ENCODE measurements around the gene SWSAP1.
"Not testable (repeated sequence)": the region's sequence is repeated elsewhere in the genome, so short reads cannot be mapped to it uniquely, and the experiment has no call there.

SWSAP1 gene

DNA sequence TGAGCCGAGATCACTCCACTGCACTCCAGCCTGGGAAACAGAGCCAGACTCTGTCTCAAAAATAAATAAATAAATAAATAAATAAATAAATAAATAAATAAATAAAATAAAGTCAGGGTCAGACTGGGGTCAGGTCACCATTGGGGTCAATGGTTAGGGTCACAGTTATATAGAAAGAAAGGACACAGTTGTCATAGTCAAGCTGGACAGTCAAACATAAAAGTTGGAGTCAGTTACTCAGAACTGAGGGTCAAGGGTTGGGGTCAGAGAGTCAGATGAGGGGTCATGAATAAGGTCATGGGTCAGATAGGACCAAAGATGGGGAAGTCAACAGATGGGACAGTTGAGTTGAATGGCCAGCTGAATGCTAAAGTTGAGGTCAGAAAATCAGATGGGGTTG, 26.3 kb downstream of the SWSAP1 start:
- Histone ChIP-seq H3K36me3 (ENCODE audit: control insufficient read depth, insufficient read depth, low read length) (no peaks in the 10 kb centered on the region), H3K4me3 (ENCODE audit: low read depth, low read length) (no peak overlapping the region), H3K9ac (no peak overlapping the region), H2AFZ (no peak overlapping the region), H3K4me2 (ENCODE audit: low read length) (no peak overlapping the region), H3K79me2 (no peaks in the 10 kb centered on the region), H3K27ac (no peak overlapping the region), H3K27me3 (ENCODE audit: control insufficient read depth, insufficient read depth, low read length) (no peaks in the 10 kb centered on the region), H3K9me3 (ENCODE audit: control insufficient read depth, low read length) (no peaks in the 10 kb centered on the region), H3K4me1 (peaks cover 4% of the 10 kb centered on the region)
- TF ChIP-seq, protein P1, sequence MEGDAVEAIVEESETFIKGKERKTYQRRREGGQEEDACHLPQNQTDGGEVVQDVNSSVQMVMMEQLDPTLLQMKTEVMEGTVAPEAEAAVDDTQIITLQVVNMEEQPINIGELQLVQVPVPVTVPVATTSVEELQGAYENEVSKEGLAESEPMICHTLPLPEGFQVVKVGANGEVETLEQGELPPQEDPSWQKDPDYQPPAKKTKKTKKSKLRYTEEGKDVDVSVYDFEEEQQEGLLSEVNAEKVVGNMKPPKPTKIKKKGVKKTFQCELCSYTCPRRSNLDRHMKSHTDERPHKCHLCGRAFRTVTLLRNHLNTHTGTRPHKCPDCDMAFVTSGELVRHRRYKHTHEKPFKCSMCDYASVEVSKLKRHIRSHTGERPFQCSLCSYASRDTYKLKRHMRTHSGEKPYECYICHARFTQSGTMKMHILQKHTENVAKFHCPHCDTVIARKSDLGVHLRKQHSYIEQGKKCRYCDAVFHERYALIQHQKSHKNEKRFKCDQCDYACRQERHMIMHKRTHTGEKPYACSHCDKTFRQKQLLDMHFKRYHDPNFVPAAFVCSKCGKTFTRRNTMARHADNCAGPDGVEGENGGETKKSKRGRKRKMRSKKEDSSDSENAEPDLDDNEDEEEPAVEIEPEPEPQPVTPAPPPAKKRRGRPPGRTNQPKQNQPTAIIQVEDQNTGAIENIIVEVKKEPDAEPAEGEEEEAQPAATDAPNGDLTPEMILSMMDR (IDR thresholded peaks at IDR 0.05), result no peak

DNA sequence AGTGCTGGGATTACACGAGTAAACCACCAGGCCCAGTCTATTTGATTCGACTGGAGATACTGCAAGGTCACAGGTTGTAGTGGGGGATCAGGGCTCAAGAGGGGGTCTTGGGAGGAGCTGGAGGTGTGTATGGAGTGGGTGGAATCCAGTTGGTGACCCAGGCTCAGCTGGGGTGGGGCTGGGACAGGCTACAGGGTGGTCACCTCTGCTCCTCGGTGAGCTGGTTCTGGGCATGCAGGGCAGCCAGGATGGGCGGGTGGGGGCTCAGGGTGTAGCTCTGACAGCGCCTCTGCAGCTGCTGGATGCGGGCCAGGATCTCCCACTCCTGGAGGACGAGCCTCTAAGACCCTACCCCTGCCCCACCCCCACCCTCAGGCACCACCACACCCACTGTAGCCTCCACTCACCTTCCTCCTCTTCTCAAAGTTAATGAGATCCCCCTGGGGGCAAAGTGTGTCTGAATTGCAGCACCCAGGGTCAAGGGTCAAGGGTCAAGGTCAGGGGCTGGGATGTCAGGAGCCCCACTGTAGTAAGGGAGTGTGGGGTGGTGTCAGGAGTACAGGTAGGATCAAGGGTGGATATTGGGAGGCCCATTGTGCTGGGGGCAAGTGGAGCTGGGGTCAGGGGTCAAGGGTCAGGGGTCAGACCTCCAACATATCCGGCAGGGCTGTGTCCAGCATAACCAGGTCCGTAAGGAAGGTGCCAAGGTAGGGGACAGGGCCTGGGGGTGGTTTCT, 27.5 kb downstream of the SWSAP1 start:
- H3K4me2 ChIP-seq (ENCODE audit: low read length), result no peak overlapping the region
- H3K79me2 ChIP-seq, result peaks cover under 1% of the 10 kb centered on the region
- H3K9me3 ChIP-seq (ENCODE audit: control insufficient read depth, low read length), result no peaks in the 10 kb centered on the region
- peaks cover 11% of the 10 kb centered on the region for H3K4me1 ChIP-seq
- no peak overlapping the region for H3K4me3 ChIP-seq (ENCODE audit: low read depth, low read length)
- no peaks in the 10 kb centered on the region for H3K27me3 ChIP-seq (ENCODE audit: control insufficient read depth, insufficient read depth, low read length)
- TF ChIP-seq, protein P1 (IDR thresholded peaks at IDR 0.05), result no peak
- H3K27ac ChIP-seq, result no peak overlapping the region
- no peak overlapping the region for H3K9ac ChIP-seq
- no peaks in the 10 kb centered on the region for H3K36me3 ChIP-seq (ENCODE audit: control insufficient read depth, insufficient read depth, low read length)
- H2AFZ ChIP-seq, result no peak overlapping the region

DNA sequence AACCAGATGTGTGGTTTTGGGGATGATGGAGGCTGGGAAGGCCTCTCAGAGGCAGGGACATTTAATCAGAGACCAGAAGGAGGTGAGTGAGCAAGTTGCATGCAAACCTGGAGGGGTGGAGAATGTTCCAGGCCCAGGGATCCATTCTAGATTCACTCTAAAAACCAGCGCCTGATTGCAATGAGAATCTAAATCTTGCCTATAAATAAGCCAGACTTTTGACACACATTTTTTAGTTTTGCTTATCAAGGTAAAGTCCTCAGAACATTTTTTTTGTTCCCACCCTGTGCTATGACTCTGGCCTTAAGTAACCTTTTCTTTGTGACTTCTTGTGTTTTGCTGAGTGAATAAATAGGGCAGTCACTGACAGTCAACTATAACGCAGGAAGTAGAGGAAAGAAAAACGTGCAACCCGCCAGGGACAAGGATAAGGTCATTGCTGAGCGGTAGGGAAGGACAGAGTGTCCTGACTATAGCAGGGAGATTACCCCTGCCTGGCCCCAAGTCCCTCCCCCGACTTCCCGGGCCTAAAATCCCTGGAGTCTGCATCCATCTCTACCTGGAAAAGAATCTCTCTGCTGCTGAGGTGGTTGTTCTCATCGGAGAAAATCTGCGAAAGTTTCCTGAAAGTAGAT, 30.2 kb downstream of the SWSAP1 start:
- Histone ChIP-seq H3K4me3 (ENCODE audit: low read depth, low read length) (no peak overlapping the region), H3K9me3 (ENCODE audit: control insufficient read depth, low read length) (no peaks in the 10 kb centered on the region), H3K4me1 (peaks cover 13% of the 10 kb centered on the region), H3K9ac (no peak overlapping the region), H3K27ac (peak overlapping the region; percentile 20), H3K36me3 (ENCODE audit: control insufficient read depth, insufficient read depth, low read length) (no peaks in the 10 kb centered on the region), H3K4me2 (ENCODE audit: low read length) (peak overlapping the region; percentile 51), H3K27me3 (ENCODE audit: control insufficient read depth, insufficient read depth, low read length) (no peaks in the 10 kb centered on the region), H2AFZ (no peak overlapping the region), H3K79me2 (peaks cover 5% of the 10 kb centered on the region)
- TF ChIP-seq, protein P1 (IDR thresholded peaks at IDR 0.05), result no peak

DNA sequence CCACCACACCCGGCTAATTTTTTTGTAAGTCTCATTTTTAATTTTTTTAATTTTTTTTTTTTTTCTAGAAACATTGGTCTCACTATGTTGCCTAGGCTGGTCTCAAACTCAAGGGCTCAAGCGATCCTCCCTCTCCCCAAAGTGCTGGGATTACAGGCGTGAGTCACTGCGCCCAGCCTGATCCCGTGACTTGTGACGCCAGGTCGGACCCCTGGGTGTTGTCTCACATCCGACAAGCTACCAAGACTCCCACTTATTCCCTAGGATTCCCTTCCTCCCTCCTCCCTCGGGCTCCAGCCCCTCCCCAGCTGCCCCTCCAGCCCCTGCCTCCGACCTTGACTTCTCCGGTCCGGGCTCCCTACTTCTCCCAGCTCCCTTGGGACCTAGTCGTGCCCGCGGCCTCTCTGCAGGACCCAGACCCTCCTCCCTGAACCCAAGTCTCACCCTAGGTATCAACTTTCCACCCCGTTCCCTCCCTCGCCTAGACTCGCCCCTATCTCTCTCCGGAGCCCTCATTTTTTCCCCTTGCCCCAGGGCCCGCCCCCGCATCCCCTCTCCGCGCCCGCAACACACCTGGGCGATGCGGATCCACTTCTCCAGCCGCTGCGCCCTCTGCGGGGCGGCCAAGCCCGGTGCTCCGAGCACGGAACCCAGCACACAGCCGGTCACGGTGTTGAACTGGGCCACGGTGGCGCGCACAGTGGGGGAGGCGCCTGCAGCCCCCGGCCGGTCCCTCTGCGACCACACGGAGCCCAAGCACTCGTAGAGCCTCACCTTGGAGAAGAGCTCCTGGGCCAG, 31.6 kb downstream of the SWSAP1 start:
- Histone ChIP-seq H3K9me3 (ENCODE audit: control insufficient read depth, low read length) (no peaks in the 10 kb centered on the region), H3K4me1 (peaks cover 13% of the 10 kb centered on the region), H3K79me2 (peaks cover 5% of the 10 kb centered on the region), H3K36me3 (ENCODE audit: control insufficient read depth, insufficient read depth, low read length) (no peaks in the 10 kb centered on the region), H3K27me3 (ENCODE audit: control insufficient read depth, insufficient read depth, low read length) (no peaks in the 10 kb centered on the region), H3K4me3 (ENCODE audit: low read depth, low read length) (no peak overlapping the region), H3K9ac (no peak overlapping the region), H3K27ac (no peak overlapping the region), H3K4me2 (ENCODE audit: low read length) (no peak overlapping the region), H2AFZ (peak overlapping the region; percentile 29)
- TF ChIP-seq, protein P1 (IDR thresholded peaks at IDR 0.05), result peak; percentile 70

DNA sequence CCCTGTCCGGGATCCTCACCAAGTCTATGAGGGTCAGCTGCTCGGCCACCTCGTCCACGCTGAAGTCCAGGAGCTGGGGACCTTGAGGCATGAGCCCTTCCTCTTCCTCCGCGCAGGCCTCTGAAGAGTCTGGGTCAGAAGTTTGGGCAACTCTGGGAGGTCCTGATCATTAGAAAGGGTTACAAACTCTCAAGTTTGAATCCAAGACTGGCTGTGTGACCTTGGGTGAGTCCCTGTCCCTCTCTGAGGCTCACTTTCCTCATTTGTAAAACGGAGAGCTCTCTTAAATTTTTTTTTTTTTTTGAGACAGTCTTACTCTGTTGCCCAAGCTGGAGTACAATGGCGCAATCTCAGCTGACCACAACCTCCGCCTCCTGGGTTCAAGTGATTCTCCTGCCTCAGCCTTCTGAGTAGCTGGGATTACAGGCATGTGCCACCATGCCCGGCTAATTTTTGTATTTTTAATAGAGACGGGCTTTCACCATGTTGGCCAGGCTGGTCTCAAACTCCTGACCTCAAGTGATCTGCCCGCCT, 32.3 kb downstream of the SWSAP1 start:
- not testable (repeated sequence) for H3K36me3 ChIP-seq (ENCODE audit: control insufficient read depth, insufficient read depth, low read length); H3K9me3 ChIP-seq (ENCODE audit: control insufficient read depth, low read length); H3K9ac ChIP-seq; H3K4me3 ChIP-seq (ENCODE audit: low read depth, low read length); H3K79me2 ChIP-seq; H3K4me2 ChIP-seq (ENCODE audit: low read length); H3K27ac ChIP-seq; H2AFZ ChIP-seq; H3K27me3 ChIP-seq (ENCODE audit: control insufficient read depth, insufficient read depth, low read length)
- peaks cover 13% of the 10 kb centered on the region for H3K4me1 ChIP-seq
